GM18519 (cell line): ENCODE measurements around the gene CASK.

ENCODE experiments used
- ATAC-seq: cut with Tn5 transposase; IDR thresholded peaks from one replicate; pipeline ENCODE4 v1.9.1; 2021; ENCODE audit warnings: mild to moderate bottlenecking, moderate library complexity; ENCODE audit not compliant: unreplicated experiment, low FRiP score

CASK gene

GRCh38 chrX:41482154-41482850, 441.1 kb downstream of the CASK start:
- ATAC-seq, result no peak

- no peak for ATAC-seq
These were observed 441.9 kb downstream of the CASK start for GRCh38 chrX:41481264-41482109.

GRCh38 chrX:41480508-41481260, 442.7 kb downstream of the CASK start:
- ATAC-seq, result no peak

DNA sequence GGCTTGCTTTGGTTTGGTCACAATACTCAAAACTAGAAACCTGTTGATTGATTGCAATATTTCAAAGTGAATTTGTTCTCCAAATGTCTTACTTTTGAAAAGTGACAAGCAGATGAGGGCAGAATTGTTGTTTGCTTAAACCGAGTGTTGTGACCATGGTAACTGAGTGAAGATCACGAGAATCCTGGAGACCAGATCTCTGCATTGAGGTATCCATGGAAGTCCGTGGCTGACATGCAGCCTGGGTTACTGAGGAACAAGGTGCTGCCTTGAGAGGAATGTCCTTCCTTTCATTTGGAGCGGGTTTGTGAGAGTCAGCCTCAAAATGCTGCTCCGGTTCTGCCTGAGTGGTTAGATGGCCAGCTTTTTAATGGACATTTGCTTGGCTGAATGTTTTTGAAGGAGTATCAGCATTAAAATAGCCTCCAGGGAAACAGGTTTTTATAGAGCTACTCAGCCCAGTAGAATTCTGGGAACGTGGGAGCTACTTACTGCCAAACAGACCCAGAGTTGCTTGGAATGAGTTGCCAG, 444.9 kb downstream of the CASK start:
- ATAC-seq, result no peak

DNA sequence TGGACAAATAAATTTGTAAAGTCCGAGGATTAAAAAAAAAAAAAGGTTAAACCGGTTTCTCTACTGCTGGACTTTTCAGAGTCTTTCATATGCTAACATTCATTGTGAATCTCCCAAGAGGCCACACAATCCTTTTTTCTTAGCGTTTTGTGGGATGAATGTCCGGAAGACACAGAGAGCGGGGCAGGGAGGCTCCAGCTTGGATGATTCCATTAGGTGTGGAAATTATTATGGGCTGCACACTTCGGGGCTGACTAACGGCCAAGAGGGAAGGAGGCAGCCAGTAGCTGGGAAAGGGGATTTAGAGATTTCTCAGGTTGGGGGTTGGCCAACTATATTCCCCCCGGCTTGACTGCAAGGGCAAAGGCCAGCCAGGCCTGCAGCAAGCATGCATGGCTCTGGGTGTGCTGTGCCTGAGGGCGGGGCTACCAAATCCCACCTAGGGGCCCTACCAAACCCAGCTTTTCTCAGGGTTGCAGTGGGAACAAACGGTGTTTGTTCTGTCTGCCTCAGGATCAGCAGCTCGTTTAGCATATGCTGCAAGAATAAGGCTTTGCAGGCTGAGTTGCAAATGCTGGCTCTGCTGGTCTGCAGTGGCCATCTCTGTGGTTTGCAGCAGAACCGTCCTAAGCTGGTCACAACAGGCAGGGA, 447.6 kb downstream of the CASK start:
- ATAC-seq, result no peak

- ATAC-seq, result no peak
These were observed 448.2 kb downstream of the CASK start for GRCh38 chrX:41475191-41475590.

DNA sequence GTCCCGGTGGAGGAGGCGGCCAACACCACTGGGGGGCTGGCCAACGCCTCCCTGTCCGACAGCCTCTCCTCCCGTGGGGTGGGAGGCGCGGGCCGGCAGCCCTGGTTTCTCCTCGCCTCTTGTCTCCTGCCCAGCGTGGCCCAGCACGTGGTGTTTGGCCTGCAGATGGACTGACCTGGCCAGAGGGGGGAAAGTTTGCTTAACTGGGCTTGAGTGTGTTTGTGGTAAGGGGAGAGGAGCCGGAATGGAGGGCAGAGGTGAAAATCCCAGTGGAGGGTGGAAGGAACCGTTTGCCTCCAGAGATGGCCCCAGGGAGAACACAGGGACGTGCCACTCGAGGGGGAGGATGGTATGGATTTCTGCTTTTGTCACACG, 448.6 kb downstream of the CASK start:
- ATAC-seq, result no peak

DNA sequence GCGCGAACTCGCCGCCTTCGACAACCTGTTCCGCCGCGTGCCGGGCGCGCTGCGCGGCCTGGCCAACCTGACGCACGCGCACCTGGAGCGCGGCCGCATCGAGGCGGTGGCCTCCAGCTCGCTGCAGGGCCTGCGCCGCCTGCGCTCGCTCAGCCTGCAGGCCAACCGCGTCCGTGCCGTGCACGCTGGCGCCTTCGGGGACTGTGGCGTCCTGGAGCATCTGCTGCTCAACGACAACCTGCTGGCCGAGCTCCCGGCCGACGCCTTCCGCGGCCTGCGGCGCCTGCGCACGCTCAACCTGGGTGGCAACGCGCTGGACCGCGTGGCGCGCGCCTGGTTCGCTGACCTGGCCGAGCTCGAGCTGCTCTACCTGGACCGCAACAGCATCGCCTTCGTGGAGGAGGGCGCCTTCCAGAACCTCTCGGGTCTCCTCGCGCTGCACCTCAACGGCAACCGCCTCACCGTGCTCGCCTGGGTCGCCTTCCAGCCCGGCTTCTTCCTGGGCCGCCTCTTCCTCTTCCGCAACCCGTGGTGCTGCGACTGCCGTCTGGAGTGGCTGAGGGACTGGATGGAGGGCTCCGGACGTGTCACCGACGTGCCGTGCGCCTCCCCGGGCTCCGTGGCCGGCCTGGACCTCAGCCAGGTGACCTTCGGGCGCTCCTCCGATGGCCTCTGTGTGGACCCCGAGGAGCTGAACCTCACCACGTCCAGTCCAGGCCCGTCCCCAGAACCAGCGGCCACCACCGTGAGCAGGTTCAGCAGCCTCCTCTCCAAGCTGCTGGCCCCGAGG, 449.2 kb downstream of the CASK start:
- no peak for ATAC-seq

GRCh38 chrX:41472231-41472815, 451.0 kb downstream of the CASK start:
- ATAC-seq, result no peak

GRCh38 chrX:41471786-41472185, 451.6 kb downstream of the CASK start:
- no peak for ATAC-seq

DNA sequence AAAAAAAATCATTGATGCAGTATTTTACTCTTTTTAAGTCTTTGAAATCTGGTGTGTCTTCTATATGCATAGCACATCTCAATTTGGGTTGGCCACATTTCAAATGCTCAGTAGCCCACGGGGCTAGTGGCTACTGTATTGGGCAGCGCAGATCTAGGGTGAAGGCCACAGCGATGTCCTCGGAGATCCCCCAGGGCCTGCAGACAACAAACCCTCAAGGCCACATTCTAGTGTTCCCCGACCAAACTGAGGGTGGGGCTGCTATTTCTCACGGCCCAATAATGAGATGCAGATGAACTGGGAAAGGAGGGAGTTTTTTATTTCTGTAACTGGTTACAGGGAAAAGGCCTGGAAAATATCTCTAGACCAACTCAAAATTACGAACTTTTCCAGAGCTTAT, 452.6 kb downstream of the CASK start:
- no peak for ATAC-seq

- ATAC-seq, result no peak
These were observed 454.6 kb downstream of the CASK start for GRCh38 chrX:41468647-41469323.
